Esophagus muscularis mucosa (tissue), 4 donors: ENCODE results near the gene UST. TPM values are rescaled to one million over a fixed set of nuclear protein-coding genes. Genes with fewer than 3 reads are reported as not detected.
"Not testable (repeated sequence)": the region's sequence is repeated elsewhere in the genome, so short reads cannot be mapped to it uniquely, and the experiment has no call there.

Experiments
- DNase-seq: peaks from one replicate; pipeline ENCODE4 v3.0.0-alpha.2; 2017; ENCODE audit errors: extremely low spot score
- H3K27ac ChIP-seq, 4 donors: fragments of 200-600 bp; sonication (generic); replicated peaks in 1 of 4; 1 replicate in 3 of 4; 2 replicates in 1 of 4; pipeline ENCODE4 v1.5.1; 2016 to 2019; ENCODE audit warnings: mild to moderate bottlenecking in 1 of 4
- H3K27me3 ChIP-seq, 4 donors: fragments of 200-600 bp; sonication (generic); one replicate each; pipeline versions ENCODE4 v1.5.1 to v1.6.0; 2016 to 2019
- H3K36me3 ChIP-seq, 4 donors: fragments of 200-600 bp; sonication (generic); one replicate each; pipeline ENCODE4 v1.5.1; 2016 to 2019
- H3K4me1 ChIP-seq, 4 donors: fragments of 200-600 bp; sonication (generic); one replicate each; pipeline ENCODE4 v1.5.1; 2016 to 2019
- H3K4me3 ChIP-seq, 4 donors: fragments of 200-600 bp; sonication (generic); 1 replicate in 2 of 4; 2 replicates in 2 of 4; pipeline ENCODE4 v1.5.1; 2016 to 2019; ENCODE audit warnings: mild to moderate bottlenecking in 4 of 4, moderate library complexity in 1 of 4
- H3K9me3 ChIP-seq, 4 donors: fragments of 200-600 bp; sonication (generic); 1 replicate in 3 of 4; 2 replicates in 1 of 4; pipeline ENCODE4 v1.5.1; 2016 to 2019
- CTCF ChIP-seq, 3 experiments: fragments of 200-600 bp in 2 of 3; fragments of 450-650 bp in 1 of 3; sonication (generic) in 2 of 3; IDR thresholded peaks; one replicate each; pipeline ENCODE4 v1.5.1; 2017 to 2019; ENCODE audit warnings: antibody characterized with exemption in 3 of 3, mild to moderate bottlenecking in 2 of 3, moderate library complexity in 1 of 3
- EP300 ChIP-seq: sonication (generic); formaldehyde crosslinking; IDR thresholded peaks from one replicate; pipeline ENCODE4 v1.6.1; 2017; ENCODE audit warnings: antibody characterized with exemption
- POLR2A ChIP-seq: fragments of 450-650 bp; IDR thresholded peaks from one replicate; pipeline ENCODE4 v1.6.1; 2017; ENCODE audit warnings: antibody characterized with exemption, moderate library complexity, mild to moderate bottlenecking, low read depth
- POLR2AphosphoS5 ChIP-seq, 2 donors: sonication (generic); formaldehyde crosslinking; IDR thresholded peaks; one replicate each; pipeline ENCODE4 v1.6.1; 2017; ENCODE audit warnings: antibody characterized with exemption in 2 of 2
- WGBS: methylation state at CpG from one replicate; pipeline ENCODE4 v1.1.5; 2018; 5-methylcytosine and 5-hydroxymethylcytosine counted together
- intact Hi-C: fragments of 100-400 bp; cut with DNase I; formaldehyde crosslinking; loops from one replicate; pipeline ENCODE4 v1.15.1; 2023
- total RNA-seq, 4 donors: library from RNA; depleted of rRNA; stranded (reverse); fragments of >200 nt; gene quantifications; one replicate each; pipeline versions ENCODE4 v1.1.0 to v1.2.1, GENCODE V29; 2016

The UST gene
- total RNA-seq, 4 donors from 2014 or later = 29.1 to 46.3 (median 32.4) TPM

GRCh38 chr6:148779142-148779562, 32.3 kb downstream of the UST start:
- 67% methylated on average over 6 of the region's 6 CpGs for WGBS
- no peaks in the 10 kb centered on the region for H3K36me3 ChIP-seq
- no peak for DNase-seq
- no peaks in the 10 kb centered on the region for H3K27me3 ChIP-seq
- H3K4me3 ChIP-seq = no peak overlapping the region
- H3K4me1 ChIP-seq = peaks cover 0 to 35% (median 25%) of the 10 kb centered on the region in 4 donors
- no peaks in the 10 kb centered on the region for H3K9me3 ChIP-seq
- H3K27ac ChIP-seq = no peak overlapping the region
- TF ChIP-seq POLR2AphosphoS5 (IDR thresholded peaks at IDR 0.05) (no peak), CTCF (IDR thresholded peaks at IDR 0.05) (no peak), EP300 (no peak), POLR2A (no peak)
- intact Hi-C loops = no loop called here

- DNase-seq, H3K27ac ChIP-seq, H3K27me3 ChIP-seq, H3K4me3 ChIP-seq, H3K9me3 ChIP-seq, intact Hi-C loops, H3K36me3 ChIP-seq: not testable (repeated sequence)
- peaks cover 0 to 35% (median 23%) of the 10 kb centered on the region in 4 donors for H3K4me1 ChIP-seq
- 93% methylated on average over 1 of the region's 1 CpG for WGBS
Measured at GRCh38 chr6:148780423-148780822, 33.6 kb downstream of the UST start.

GRCh38 chr6:148780918-148781436, 34.1 kb downstream of the UST start:
- peaks cover 0 to 35% (median 20%) of the 10 kb centered on the region in 4 donors for H3K4me1 ChIP-seq
- H3K27me3 ChIP-seq = no peaks in the 10 kb centered on the region
- H3K36me3 ChIP-seq = no peaks in the 10 kb centered on the region
- no peak overlapping the region for H3K4me3 ChIP-seq
- WGBS = 86% methylated on average over 7 of the region's 7 CpGs
- no peak for DNase-seq
- intact Hi-C loops = no loop called here
- H3K9me3 ChIP-seq = no peaks in the 10 kb centered on the region
- TF ChIP-seq POLR2AphosphoS5 (IDR thresholded peaks at IDR 0.05) (no peak), EP300 (no peak), POLR2A (no peak), CTCF (IDR thresholded peaks at IDR 0.05) (no peak)
- H3K27ac ChIP-seq = no peak overlapping the region

- intact Hi-C loops = no loop called here
Measured at GRCh38 chr6:148789948-148790347, 43.1 kb downstream of the UST start.

GRCh38 chr6:148790404-148790803, 43.6 kb downstream of the UST start:
- peaks cover 0 to 15% (median 7%) of the 10 kb centered on the region in 4 donors for H3K4me1 ChIP-seq
- no peaks in the 10 kb centered on the region for H3K27me3 ChIP-seq
- H3K36me3 ChIP-seq = no peaks in the 10 kb centered on the region
- 89% methylated on average over 7 of the region's 10 CpGs for WGBS
- no peaks in the 10 kb centered on the region for H3K9me3 ChIP-seq
- intact Hi-C loops = no loop called here
- H3K4me3 ChIP-seq = no peak overlapping the region
- H3K27ac ChIP-seq = no peak overlapping the region
- DNase-seq = no peak
- TF ChIP-seq POLR2A = no peak
- TF ChIP-seq EP300 = no peak
- TF ChIP-seq POLR2AphosphoS5 (IDR thresholded peaks at IDR 0.05) = no peak
- no peak for TF ChIP-seq CTCF (IDR thresholded peaks at IDR 0.05)

More at GRCh38 chr6:148789948-148790347, 43.1 kb downstream of the UST start:
- Histone ChIP-seq H3K4me3 (no peak overlapping the region), H3K27ac (no peak overlapping the region), H3K4me1 (peaks cover 0 to 10% (median 2%) of the 10 kb centered on the region in 4 donors), H3K36me3 (no peaks in the 10 kb centered on the region), H3K9me3 (no peaks in the 10 kb centered on the region), H3K27me3 (no peaks in the 10 kb centered on the region)
- DNase-seq = no peak
- TF ChIP-seq CTCF (IDR thresholded peaks at IDR 0.05) = no peak
- no peak for TF ChIP-seq POLR2A
- TF ChIP-seq POLR2AphosphoS5 (IDR thresholded peaks at IDR 0.05) = no peak
- no peak for TF ChIP-seq EP300
- 89% methylated on average over 11 of the region's 11 CpGs for WGBS
